H54 (cell line): Measurements from ENCODE around the gene SEC11A.

Source experiments
- DNase-seq: peaks from one replicate; pipeline ENCODE4 v3.0.0; 2011; ENCODE audit warnings: low spot score, mixed read lengths; ENCODE audit not compliant: insufficient read length
- FAIRE-seq: peaks from 3 replicates; lab custom pipeline; 2011; peaks lifted over from hg19 to GRCh38; lab: Jason Lieb, UNC
- POLR2A ChIP-seq: IDR thresholded peaks from 2 replicates; pipeline ENCODE4 v1.6.1; 2011; ENCODE audit warnings: low read depth, mild to moderate bottlenecking, low read length

Gene SEC11A

DNA sequence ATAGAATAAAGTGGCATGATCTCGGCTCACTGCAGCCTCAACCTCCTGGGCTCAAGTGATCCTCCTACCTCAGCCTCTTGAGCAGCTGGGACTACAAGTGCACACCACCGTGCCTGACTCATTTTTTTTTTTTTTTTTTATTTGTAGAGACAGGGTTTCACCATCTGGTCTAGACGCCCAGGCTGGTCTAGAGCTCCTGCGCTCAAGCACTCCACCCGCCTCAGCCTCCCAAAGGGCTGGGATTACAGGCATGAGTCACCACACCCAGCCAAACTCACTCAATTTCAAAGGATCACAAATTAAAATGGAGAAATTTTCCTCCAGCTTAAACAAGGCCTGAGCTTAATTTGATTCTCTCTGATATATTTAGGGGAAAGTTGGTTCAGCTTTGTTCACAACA lies 30.6 kb downstream of the SEC11A start:
- no peak for TF ChIP-seq POLR2A
- DNase-seq (no peak), FAIRE-seq (no peak)

GRCh38 chr15:84684092-84684491 lies 31.8 kb downstream of the SEC11A start:
- no peak for DNase-seq
- TF ChIP-seq POLR2A = no peak
- FAIRE-seq = no peak

DNA sequence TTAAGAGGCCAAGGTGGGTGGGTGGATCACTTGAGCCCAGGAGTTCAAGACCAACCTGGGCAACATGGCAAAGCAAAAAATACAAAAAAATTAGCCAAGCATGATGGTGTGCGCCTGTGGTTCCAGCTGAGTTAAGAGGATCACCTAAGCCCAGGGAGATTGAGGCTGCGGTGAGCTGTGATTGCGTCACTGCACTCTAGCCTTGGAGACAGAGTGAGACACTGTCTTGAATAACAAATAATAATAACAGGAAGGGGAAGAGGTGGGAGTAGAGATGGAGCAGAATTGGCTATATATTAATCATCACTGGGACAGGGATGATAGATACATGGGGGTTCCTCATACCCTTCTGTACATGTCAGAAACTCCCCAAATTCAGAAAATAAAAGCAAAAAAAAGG lies 34.1 kb downstream of the SEC11A start:
- no peak for FAIRE-seq
- no peak for TF ChIP-seq POLR2A
- DNase-seq = no peak

GRCh38 chr15:84671211-84671610 lies 44.7 kb downstream of the SEC11A start:
- DNase-seq = no peak

GRCh38 chr15:84669726-84670125 lies 46.2 kb downstream of the SEC11A start:
- TF ChIP-seq POLR2A = no peak
- no peak for DNase-seq
- no peak for FAIRE-seq

More at GRCh38 chr15:84671211-84671610, 44.7 kb downstream of the SEC11A start:
- no peak for FAIRE-seq
- TF ChIP-seq POLR2A = no peak

DNA sequence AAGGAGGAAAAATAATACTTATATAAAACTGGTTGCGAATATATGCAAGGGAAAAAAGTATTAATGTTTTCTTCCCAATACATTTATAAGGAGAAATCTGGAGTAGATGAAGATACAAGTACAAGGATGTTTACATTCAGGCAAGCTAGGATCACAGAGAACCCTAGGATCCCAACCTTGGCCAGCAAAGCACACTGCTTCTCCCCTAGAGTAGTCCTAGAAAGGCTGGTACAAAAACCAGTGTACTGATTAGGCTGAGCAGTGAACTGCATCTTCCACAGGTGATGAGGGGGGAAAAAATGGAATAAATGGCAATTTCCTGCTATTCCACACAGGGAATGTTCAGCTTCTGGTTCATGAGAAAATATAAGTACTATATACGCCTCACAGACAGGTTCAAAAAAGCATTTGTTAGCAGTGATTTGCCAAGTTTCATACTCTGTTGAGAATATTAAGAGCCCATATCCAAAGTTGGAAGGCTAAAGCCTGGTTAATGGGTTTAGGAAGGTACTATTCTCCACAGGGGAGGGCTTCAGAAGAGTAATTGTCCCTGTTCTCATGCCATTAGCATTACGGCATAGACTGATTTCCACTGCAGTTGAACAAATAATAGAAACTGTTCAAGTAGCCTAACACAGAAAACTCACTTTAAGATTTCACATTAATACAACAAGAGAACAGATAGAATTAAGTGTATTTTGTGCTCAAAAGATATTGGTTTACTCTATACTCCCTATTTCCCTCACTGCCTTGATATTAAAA lies 47.5 kb downstream of the SEC11A start:
- FAIRE-seq = no peak
- no peak for TF ChIP-seq POLR2A
- DNase-seq = no peak

GRCh38 chr15:84666373-84666772 lies 49.6 kb downstream of the SEC11A start:
- TF ChIP-seq POLR2A = no peak

DNA sequence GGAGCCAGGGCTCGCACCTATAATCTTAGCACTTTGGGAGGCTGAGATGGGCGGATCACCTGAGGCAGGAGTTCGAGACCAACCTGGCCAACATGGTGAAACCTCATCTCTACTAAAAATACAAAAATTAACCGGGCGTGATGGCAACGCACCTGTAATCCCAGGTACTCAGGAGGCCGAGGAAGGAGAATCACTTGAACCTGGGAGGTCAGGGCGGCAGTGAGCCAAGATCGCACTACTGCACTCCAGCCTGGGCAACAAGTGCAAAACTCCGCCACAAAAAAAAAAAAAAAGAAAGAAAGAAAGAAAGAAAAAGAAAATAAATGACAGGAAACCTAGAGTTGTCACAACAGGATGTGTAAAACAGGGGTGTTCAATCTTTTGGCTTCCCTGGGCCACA lies 54.9 kb downstream of the SEC11A start:
- FAIRE-seq (no peak), DNase-seq (no peak)
- no peak for TF ChIP-seq POLR2A

More at GRCh38 chr15:84666373-84666772, 49.6 kb downstream of the SEC11A start:
- DNase-seq = no peak
- FAIRE-seq = no peak

- DNase-seq (no peak), FAIRE-seq (no peak)
- TF ChIP-seq POLR2A = no peak
These were observed 55.8 kb downstream of the SEC11A start for GRCh38 chr15:84659904-84660781.

DNA sequence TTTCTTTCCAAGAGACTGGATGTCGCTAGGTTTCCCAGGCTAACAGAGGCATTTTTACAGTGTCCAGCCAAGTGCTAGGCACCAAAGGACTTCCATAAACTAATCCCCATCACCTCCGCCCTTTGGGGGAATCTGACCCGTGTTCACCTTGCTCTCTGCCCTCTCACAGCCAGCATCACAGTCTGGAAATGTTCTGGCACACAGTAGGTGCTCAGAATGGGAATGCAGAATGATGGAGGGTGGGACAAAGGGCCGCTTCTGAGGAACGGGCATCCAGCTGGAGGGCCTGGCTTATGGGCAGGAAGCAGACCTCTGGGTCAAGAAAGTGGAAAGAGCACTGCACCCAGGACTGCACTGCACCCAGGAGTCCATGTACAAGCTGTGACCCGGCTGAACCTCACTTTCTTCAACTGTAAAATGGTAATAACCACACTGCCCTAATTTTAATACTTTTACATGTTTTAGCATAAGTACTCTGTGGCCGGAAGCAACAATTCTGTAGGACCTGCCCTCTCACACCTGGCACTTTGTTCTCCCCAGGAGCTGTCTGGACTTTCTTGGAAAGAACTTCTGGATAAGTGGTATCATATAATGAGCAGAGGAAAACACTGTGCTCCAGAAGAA lies 57.0 kb downstream of the SEC11A start:
- DNase-seq = no peak
- TF ChIP-seq POLR2A = no peak
- no peak for FAIRE-seq

DNA sequence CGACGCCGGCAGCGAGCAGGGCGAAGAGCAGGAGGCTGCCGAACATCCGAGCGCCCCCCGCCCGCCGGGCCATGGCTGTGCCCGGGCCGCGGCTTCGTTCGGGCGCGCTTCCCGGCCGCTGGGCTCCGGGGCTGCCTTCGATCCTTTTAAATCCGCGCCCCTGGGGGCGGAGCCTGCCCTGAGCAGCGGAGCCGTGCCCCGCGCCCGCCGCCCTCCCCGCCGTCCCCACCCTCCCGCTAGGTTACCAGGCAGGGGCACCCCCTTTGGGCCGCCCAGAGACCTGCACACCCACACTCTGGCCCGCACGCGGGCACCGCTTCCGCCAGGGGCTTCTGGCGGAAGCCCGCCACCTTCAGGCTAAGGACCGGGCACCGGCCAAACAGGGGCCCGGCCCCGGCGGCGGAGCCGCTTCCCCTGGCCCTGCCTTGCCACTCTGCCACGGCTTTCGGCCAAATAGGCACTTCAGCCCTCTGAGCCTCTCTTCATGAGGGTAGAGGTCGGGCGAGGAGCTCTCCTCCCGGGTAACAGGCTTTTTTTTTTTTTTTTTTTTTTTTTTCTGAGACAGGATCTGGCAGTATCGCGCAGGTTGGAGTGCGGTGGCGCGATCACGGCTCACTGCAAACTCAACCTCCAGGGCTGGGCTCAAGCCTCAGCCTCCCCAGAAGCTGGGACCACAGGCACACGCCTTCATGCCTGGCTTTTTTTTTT lies 57.7 kb downstream of the SEC11A start, which contains the start of gene NMB:
Gene NMB (minus strand): TSS at position 120 of the 708 bp plus-strand sequence. CDS start 47 bp downstream, at position 73.
- FAIRE-seq (no peak), DNase-seq (no peak)
- no peak for TF ChIP-seq POLR2A

DNA sequence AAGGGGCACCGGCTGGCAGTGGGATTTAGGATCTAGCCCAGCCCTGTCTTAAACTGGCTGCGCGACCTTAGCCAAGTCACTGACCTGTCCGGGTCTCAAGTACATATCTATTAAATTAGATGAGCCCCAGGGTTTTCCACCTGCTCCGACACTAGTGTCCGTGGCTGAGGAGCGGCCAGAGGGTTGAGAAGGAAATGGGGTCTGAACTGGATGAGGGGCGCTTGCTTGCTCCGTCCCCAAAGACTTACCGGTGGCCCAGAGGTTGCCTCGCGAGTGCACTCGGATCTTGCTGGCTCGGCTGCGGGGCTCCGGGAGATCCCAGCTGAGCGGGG lies 58.2 kb downstream of the SEC11A start:
- TF ChIP-seq POLR2A = no peak
- DNase-seq (no peak), FAIRE-seq (no peak)

GRCh38 chr15:84656972-84657371 lies 59.0 kb downstream of the SEC11A start:
- DNase-seq (no peak), FAIRE-seq (no peak)
- TF ChIP-seq POLR2A = no peak

GRCh38 chr15:84654689-84655453 lies 61.1 kb downstream of the SEC11A start:
- no peak for TF ChIP-seq POLR2A
- DNase-seq (peak; percentile 66), FAIRE-seq (no peak)
